PC-3 (cell line): Measurements from ENCODE around the gene TNNI3.

Experiments
- CTCF ChIP-seq: fragments of 300-600 bp; sonication (generic); conservative IDR thresholded peaks from 2 replicates; pipeline ENCODE4 v1.5.1; 2017; ENCODE audit warnings: antibody characterized with exemption, low read depth, mild to moderate bottlenecking, low read length
- EZH2 ChIP-seq: fragments of 300-600 bp; sonication (generic); IDR thresholded peaks from one replicate; pipeline ENCODE4 v1.6.1; 2017; ENCODE audit warnings: antibody characterized with exemption, mild to moderate bottlenecking, low read length; ENCODE audit not compliant: unreplicated experiment
- EZH2phosphoT487 ChIP-seq: fragments of 300-600 bp; sonication (generic); IDR thresholded peaks from 2 replicates; pipeline ENCODE4 v1.6.1; 2018; ENCODE audit warnings: mild to moderate bottlenecking, antibody characterized with exemption, low read length, borderline replicate concordance

- TF ChIP-seq EZH2phosphoT487 (no peak), CTCF (no peak), EZH2 (no peak)
These were observed 46.2 kb downstream of the TNNI3 start for GRCh38 chr19:55111238-55111831.
